ENCODE data around the gene NGB.

Gene NGB

GRCh38 chr14:77260631-77261030 is 10.4 kb downstream of the NGB start:
- DNase-seq = no peak

GRCh38 chr14:77260199-77260598 is 10.8 kb downstream of the NGB start:
- DNase-seq = no peak

GRCh38 chr14:77259025-77259715 is 11.8 kb downstream of the NGB start:
- no peak for DNase-seq

- DNase-seq = no peak
Observed at GRCh38 chr14:77258566-77258965, 12.4 kb downstream of the NGB start.

- no peak for DNase-seq
Observed at GRCh38 chr14:77257700-77258099, 13.3 kb downstream of the NGB start.

- no peak for DNase-seq
Observed at GRCh38 chr14:77256694-77257093, 14.3 kb downstream of the NGB start.

- no peak for DNase-seq
Observed at GRCh38 chr14:77253333-77254190, 17.4 kb downstream of the NGB start.

GRCh38 chr14:77251870-77252269 is 19.1 kb downstream of the NGB start:
- DNase-seq = no peak

GRCh38 chr14:77250927-77251326 is 20.1 kb downstream of the NGB start:
- DNase-seq = no peak

GRCh38 chr14:77249286-77249685 is 21.7 kb downstream of the NGB start:
- DNase-seq = no peak

- no peak for DNase-seq
Observed at GRCh38 chr14:77248666-77249065, 22.3 kb downstream of the NGB start.

- no peak for DNase-seq
Observed at GRCh38 chr14:77246784-77247183, 24.2 kb downstream of the NGB start.

- DNase-seq = no peak
Observed at GRCh38 chr14:77245820-77246219, 25.2 kb downstream of the NGB start.

- no peak for DNase-seq
Observed at GRCh38 chr14:77243853-77244252, 27.2 kb downstream of the NGB start.

GRCh38 chr14:77242752-77243151 is 28.3 kb downstream of the NGB start:
- DNase-seq = no peak

GRCh38 chr14:77241955-77242354 is 29.1 kb downstream of the NGB start:
- no peak for DNase-seq

GRCh38 chr14:77240336-77240915 is 30.6 kb downstream of the NGB start:
- no peak for DNase-seq

- DNase-seq = no peak
Observed at GRCh38 chr14:77239412-77239811, 31.6 kb downstream of the NGB start.

- no peak for DNase-seq
Observed at GRCh38 chr14:77238996-77239395, 32.0 kb downstream of the NGB start.

- no peak for DNase-seq
Observed at GRCh38 chr14:77238356-77238755, 32.6 kb downstream of the NGB start.

- DNase-seq = no peak
Observed at GRCh38 chr14:77236814-77237213, 34.2 kb downstream of the NGB start.

- no peak for DNase-seq
Observed at GRCh38 chr14:77231721-77232120, 39.3 kb downstream of the NGB start.

GRCh38 chr14:77230914-77231313 is 40.1 kb downstream of the NGB start:
- DNase-seq = no peak

- DNase-seq = no peak
Observed at GRCh38 chr14:77228056-77228455, 43.0 kb downstream of the NGB start.

All from SIG-M5 (cell line).